ENCODE results near the gene ATP1A1. TPM values are rescaled to one million over a fixed set of nuclear protein-coding genes. Genes with fewer than 3 reads are reported as not detected.

The ATP1A1 gene
- total RNA-seq, result 100 to 1,000 TPM; 360 to 370 TPM

- DNase-seq, result peak; percentile 98
- H3K36me3 Mint-ChIP-seq (ENCODE audit: low read depth), result peaks cover 24% of the 10 kb centered on the region
- peak within 1 kb of the TSS; percentile 95 for H3K27ac Mint-ChIP-seq
- intact Hi-C loops (cut with micrococcal nuclease), result loop anchor here (1.0 to 10.0 kb wide), 2 partner anchors 131 to 1162 kb away; no protein-coding TSS in a partner anchor
- H3K4me3 Mint-ChIP-seq, result peak within 1 kb of the TSS; percentile 92
- CTCF ChIA-PET, result interaction anchor here (1.0 kb wide), 1 partner anchor 10 kb away, joined by 3 read pairs; no protein-coding TSS in a partner anchor
- no peaks in the 10 kb centered on the region for H3K27me3 Mint-ChIP-seq (ENCODE audit: low read depth)
- H3K9me3 Mint-ChIP-seq, result no peaks in the 10 kb centered on the region
- peaks cover 30% of the 10 kb centered on the region for H3K4me1 Mint-ChIP-seq (ENCODE audit: low read depth)
These were observed at the start of gene ATP1A1 for GRCh38 chr1:116372651-116373430. Gene ATP1A1, plus strand, starts transcription at chr1:116373244. Its CDS starts 268 bp downstream, at chr1:116373512.

- intact Hi-C loops (cut with micrococcal nuclease), result no loop called here
- no peaks in the 10 kb centered on the region for H3K9me3 Mint-ChIP-seq
- DNase-seq, result no peak
- no peak overlapping the region for H3K27ac Mint-ChIP-seq
- H3K4me3 Mint-ChIP-seq, result no peak overlapping the region
- H3K27me3 Mint-ChIP-seq (ENCODE audit: low read depth), result no peaks in the 10 kb centered on the region
- peaks cover 62% of the 10 kb centered on the region for H3K4me1 Mint-ChIP-seq (ENCODE audit: low read depth)
- no peaks in the 10 kb centered on the region for H3K36me3 Mint-ChIP-seq (ENCODE audit: low read depth)
- CTCF ChIA-PET, result interaction anchor here (0.6 to 0.9 kb wide), 4 partner anchors 52 to 591 kb away, joined by 3 to 4 read pairs (median 3); no protein-coding TSS in a partner anchor
These were observed 49.6 kb upstream of the ATP1A1 start for GRCh38 chr1:116323491-116323890.

- Mint-ChIP-seq H3K36me3 (ENCODE audit: low read depth) (no peaks in the 10 kb centered on the region), H3K4me3 (no peak overlapping the region), H3K27ac (peak overlapping the region; percentile 7), H3K27me3 (ENCODE audit: low read depth) (no peaks in the 10 kb centered on the region), H3K4me1 (ENCODE audit: low read depth) (peaks cover 71% of the 10 kb centered on the region), H3K9me3 (no peaks in the 10 kb centered on the region)
- no peak for DNase-seq
- intact Hi-C loops (cut with micrococcal nuclease), result loop anchor here (2.0 kb wide), 1 partner anchor 18 kb away; no protein-coding TSS in a partner anchor
- CTCF ChIA-PET, result interaction anchor here (0.6 to 1.2 kb wide), 4 partner anchors 11 to 590 kb away, joined by 3 to 4 read pairs (median 3); no protein-coding TSS in a partner anchor
These were observed 48.6 kb upstream of the ATP1A1 start for GRCh38 chr1:116324411-116324810.

GRCh38 chr1:116325104-116325503 is 47.9 kb upstream of the ATP1A1 start:
- Mint-ChIP-seq H3K9me3 (no peaks in the 10 kb centered on the region), H3K4me3 (peak overlapping the region; percentile 5), H3K4me1 (ENCODE audit: low read depth) (peaks cover 78% of the 10 kb centered on the region), H3K27ac (peak overlapping the region; percentile 7), H3K36me3 (ENCODE audit: low read depth) (no peaks in the 10 kb centered on the region), H3K27me3 (ENCODE audit: low read depth) (no peaks in the 10 kb centered on the region)
- DNase-seq, result no peak
- intact Hi-C loops (cut with micrococcal nuclease), result loop anchor here (2.0 kb wide), 1 partner anchor 18 kb away; no protein-coding TSS in a partner anchor
- CTCF ChIA-PET, result interaction anchor here (0.7 to 1.2 kb wide), 3 partner anchors 10 to 69 kb away, joined by 3 to 4 read pairs (median 3); no protein-coding TSS in a partner anchor

- Mint-ChIP-seq H3K4me1 (ENCODE audit: low read depth) (peaks cover 79% of the 10 kb centered on the region), H3K4me3 (peak overlapping the region; percentile 19), H3K9me3 (no peaks in the 10 kb centered on the region), H3K27me3 (ENCODE audit: low read depth) (no peaks in the 10 kb centered on the region), H3K36me3 (ENCODE audit: low read depth) (no peaks in the 10 kb centered on the region), H3K27ac (peak overlapping the region; percentile 95)
- DNase-seq, result peak; percentile 73
- intact Hi-C loops (cut with micrococcal nuclease), result loop anchor here (1.0 to 2.0 kb wide), 2 partner anchors 17 to 52 kb away; no protein-coding TSS in a partner anchor
- CTCF ChIA-PET, result interaction anchor here (0.9 to 1.9 kb wide), 2 partner anchors 9 to 174 kb away, joined by 3 to 5 read pairs; no protein-coding TSS in a partner anchor
These were observed 47.1 kb upstream of the ATP1A1 start for GRCh38 chr1:116325922-116326321.

- H3K9me3 Mint-ChIP-seq, result no peaks in the 10 kb centered on the region
- CTCF ChIA-PET, result interaction anchor here (0.6 to 1.9 kb wide), 3 partner anchors 10 to 237 kb away, joined by 3 to 5 read pairs (median 4); no protein-coding TSS in a partner anchor
These were observed 46.6 kb upstream of the ATP1A1 start for GRCh38 chr1:116326486-116326885.

GRCh38 chr1:116328671-116329070 is 44.4 kb upstream of the ATP1A1 start:
- CTCF ChIA-PET, result interaction anchor here (0.9 kb wide), 1 partner anchor 178 kb away, joined by 3 read pairs; no protein-coding TSS in a partner anchor
- H3K4me1 Mint-ChIP-seq (ENCODE audit: low read depth), result peaks cover 67% of the 10 kb centered on the region
- no peak overlapping the region for H3K4me3 Mint-ChIP-seq
- intact Hi-C loops (cut with micrococcal nuclease), result no loop called here
- no peak overlapping the region for H3K27ac Mint-ChIP-seq
- no peaks in the 10 kb centered on the region for H3K36me3 Mint-ChIP-seq (ENCODE audit: low read depth)
- no peak for DNase-seq
- H3K9me3 Mint-ChIP-seq, result no peaks in the 10 kb centered on the region
- no peaks in the 10 kb centered on the region for H3K27me3 Mint-ChIP-seq (ENCODE audit: low read depth)

More at GRCh38 chr1:116326486-116326885, 46.6 kb upstream of the ATP1A1 start:
- no peak for DNase-seq
- peak overlapping the region; percentile 95 for H3K27ac Mint-ChIP-seq
- H3K4me3 Mint-ChIP-seq, result peak overlapping the region; percentile 19
- H3K36me3 Mint-ChIP-seq (ENCODE audit: low read depth), result no peaks in the 10 kb centered on the region
- H3K27me3 Mint-ChIP-seq (ENCODE audit: low read depth), result no peaks in the 10 kb centered on the region
- peaks cover 73% of the 10 kb centered on the region for H3K4me1 Mint-ChIP-seq (ENCODE audit: low read depth)
- intact Hi-C loops (cut with micrococcal nuclease), result loop anchor here (1.0 kb wide), 1 partner anchor 52 kb away; no protein-coding TSS in a partner anchor

- H3K4me1 Mint-ChIP-seq (ENCODE audit: low read depth), result peaks cover 74% of the 10 kb centered on the region
- H3K36me3 Mint-ChIP-seq (ENCODE audit: low read depth), result no peaks in the 10 kb centered on the region
- H3K9me3 Mint-ChIP-seq, result no peaks in the 10 kb centered on the region
- intact Hi-C loops (cut with micrococcal nuclease), result no loop called here
- H3K27ac Mint-ChIP-seq, result no peak overlapping the region
- no peaks in the 10 kb centered on the region for H3K27me3 Mint-ChIP-seq (ENCODE audit: low read depth)
- DNase-seq, result no peak
- CTCF ChIA-PET, result no interaction called here
- H3K4me3 Mint-ChIP-seq, result no peak overlapping the region
These were observed 43.3 kb upstream of the ATP1A1 start for GRCh38 chr1:116329524-116330341.

- DNase-seq, result no peak
- intact Hi-C loops (cut with micrococcal nuclease), result no loop called here
- H3K4me3 Mint-ChIP-seq, result no peak overlapping the region
- H3K9me3 Mint-ChIP-seq, result no peaks in the 10 kb centered on the region
- no peaks in the 10 kb centered on the region for H3K27me3 Mint-ChIP-seq (ENCODE audit: low read depth)
- CTCF ChIA-PET, result no interaction called here
- H3K27ac Mint-ChIP-seq, result no peak overlapping the region
- H3K4me1 Mint-ChIP-seq (ENCODE audit: low read depth), result peaks cover 75% of the 10 kb centered on the region
- no peaks in the 10 kb centered on the region for H3K36me3 Mint-ChIP-seq (ENCODE audit: low read depth)
These were observed 42.7 kb upstream of the ATP1A1 start for GRCh38 chr1:116330342-116330652.

- CTCF ChIA-PET, result no interaction called here
- Mint-ChIP-seq H3K4me1 (ENCODE audit: low read depth) (peaks cover 69% of the 10 kb centered on the region), H3K27ac (no peak overlapping the region), H3K9me3 (no peaks in the 10 kb centered on the region), H3K4me3 (no peak overlapping the region), H3K27me3 (ENCODE audit: low read depth) (no peaks in the 10 kb centered on the region), H3K36me3 (ENCODE audit: low read depth) (no peaks in the 10 kb centered on the region)
- intact Hi-C loops (cut with micrococcal nuclease), result no loop called here
- DNase-seq, result no peak
These were observed 42.2 kb upstream of the ATP1A1 start for GRCh38 chr1:116330846-116331245.

GRCh38 chr1:116331523-116331922 is 41.5 kb upstream of the ATP1A1 start:
- no peak overlapping the region for H3K27ac Mint-ChIP-seq
- CTCF ChIA-PET, result interaction anchor here (0.6 to 1.1 kb wide), 2 partner anchors 41 to 181 kb away, joined by 3 read pairs; no protein-coding TSS in a partner anchor
- intact Hi-C loops (cut with micrococcal nuclease), result no loop called here
- H3K27me3 Mint-ChIP-seq (ENCODE audit: low read depth), result no peaks in the 10 kb centered on the region
- H3K4me1 Mint-ChIP-seq (ENCODE audit: low read depth), result peaks cover 65% of the 10 kb centered on the region
- H3K36me3 Mint-ChIP-seq (ENCODE audit: low read depth), result no peaks in the 10 kb centered on the region
- H3K9me3 Mint-ChIP-seq, result no peaks in the 10 kb centered on the region
- no peak for DNase-seq
- no peak overlapping the region for H3K4me3 Mint-ChIP-seq

GRCh38 chr1:116332451-116332850 is 40.6 kb upstream of the ATP1A1 start:
- intact Hi-C loops (cut with micrococcal nuclease), result no loop called here
- no peak overlapping the region for H3K4me3 Mint-ChIP-seq
- no peaks in the 10 kb centered on the region for H3K36me3 Mint-ChIP-seq (ENCODE audit: low read depth)
- DNase-seq, result no peak
- H3K9me3 Mint-ChIP-seq, result no peaks in the 10 kb centered on the region
- peaks cover 62% of the 10 kb centered on the region for H3K4me1 Mint-ChIP-seq (ENCODE audit: low read depth)
- H3K27me3 Mint-ChIP-seq (ENCODE audit: low read depth), result no peaks in the 10 kb centered on the region
- H3K27ac Mint-ChIP-seq, result no peak overlapping the region
- CTCF ChIA-PET, result interaction anchor here (0.6 to 1.1 kb wide), 2 partner anchors 42 to 182 kb away, joined by 3 read pairs; no protein-coding TSS in a partner anchor
